Activated naive CD4-positive, alpha-beta T cell (primary cell): ENCODE data around the gene ATXN7.

Experiments used
- DNase-seq, 4 experiments: peaks; one replicate each; lab custom pipeline; 2025; lab: John Stamatoyannopoulos, UW

Gene ATXN7

GRCh38 chr3:63963496-63963895, 99.8 kb downstream of the ATXN7 start:
- DNase-seq, result no peak

- no peak for DNase-seq
Observed at GRCh38 chr3:63964681-63965485, 101.2 kb downstream of the ATXN7 start.

- DNase-seq, result no peak
Observed at GRCh38 chr3:63966007-63966406, 102.3 kb downstream of the ATXN7 start.

- no peak for DNase-seq
Observed at GRCh38 chr3:63966871-63967270, 103.2 kb downstream of the ATXN7 start.

- DNase-seq, result peak in 2 of 4 experiments; percentile 31
Observed at GRCh38 chr3:63967675-63968611, 104.3 kb downstream of the ATXN7 start.

GRCh38 chr3:63968612-63969350, 105.1 kb downstream of the ATXN7 start:
- DNase-seq, result no peak

- no peak for DNase-seq
Observed at GRCh38 chr3:63969876-63970275, 106.2 kb downstream of the ATXN7 start.

- no peak for DNase-seq
Observed at GRCh38 chr3:63970631-63971475, 107.2 kb downstream of the ATXN7 start.

GRCh38 chr3:63972196-63972595, 108.5 kb downstream of the ATXN7 start:
- no peak for DNase-seq

GRCh38 chr3:63972987-63973386, 109.3 kb downstream of the ATXN7 start:
- DNase-seq, result no peak

GRCh38 chr3:63973406-63973805, 109.7 kb downstream of the ATXN7 start:
- DNase-seq, result no peak

- no peak for DNase-seq
Observed at GRCh38 chr3:63974451-63974850, 110.8 kb downstream of the ATXN7 start.

- DNase-seq, result no peak
Observed at GRCh38 chr3:63975723-63976122, 112.1 kb downstream of the ATXN7 start.

GRCh38 chr3:63976161-63976871, 112.6 kb downstream of the ATXN7 start:
- no peak for DNase-seq

- DNase-seq, result no peak
Observed at GRCh38 chr3:63976872-63977200, 113.2 kb downstream of the ATXN7 start.

- DNase-seq, result no peak
Observed at GRCh38 chr3:63977893-63978292, 114.2 kb downstream of the ATXN7 start.

GRCh38 chr3:63979093-63979885, 115.6 kb downstream of the ATXN7 start:
- DNase-seq, result no peak

- no peak for DNase-seq
Observed at GRCh38 chr3:63980019-63980418, 116.4 kb downstream of the ATXN7 start.

- no peak for DNase-seq
Observed at GRCh38 chr3:63980830-63981498, 117.3 kb downstream of the ATXN7 start.
